ENCODE measurements around the gene NAT14. TPM values are rescaled to one million over a fixed set of nuclear protein-coding genes. Genes with fewer than 3 reads are reported as not detected.
A peak's percentile ranks its signal among the peaks of the same experiment; 100 is the strongest.

The NAT14 gene
- total RNA-seq, 1 donor from 2014 or later = 2.9 TPM

GRCh38 chr19:55451965-55452748, 32.8 kb upstream of the NAT14 start:
- DNase-seq = no peak
- intact Hi-C loops (cut with DNase I) = no loop called here
- ATAC-seq (ENCODE audit: poor library complexity) = no peak

GRCh38 chr19:55452749-55453346, 32.1 kb upstream of the NAT14 start:
- DNase-seq (peak; percentile 75), ATAC-seq (ENCODE audit: poor library complexity) (peak; percentile 80)
- intact Hi-C loops (cut with DNase I) = no loop called here

- ATAC-seq (ENCODE audit: poor library complexity) = no peak
- intact Hi-C loops (cut with DNase I) = no loop called here
- no peak for DNase-seq
Measured at GRCh38 chr19:55453511-55454260, 31.3 kb upstream of the NAT14 start.

GRCh38 chr19:55454787-55455243, 30.2 kb upstream of the NAT14 start:
- ATAC-seq (ENCODE audit: poor library complexity) (no peak), DNase-seq (no peak)
- intact Hi-C loops (cut with DNase I) = no loop called here

- DNase-seq = no peak
- intact Hi-C loops (cut with DNase I) = no loop called here
- no peak for ATAC-seq (ENCODE audit: poor library complexity)
Measured at GRCh38 chr19:55455576-55456235, 29.3 kb upstream of the NAT14 start.

GRCh38 chr19:55456347-55456746, 28.6 kb upstream of the NAT14 start:
- intact Hi-C loops (cut with DNase I) = no loop called here
- no peak for DNase-seq
- ATAC-seq (ENCODE audit: poor library complexity) = no peak

- intact Hi-C loops (cut with DNase I) = no loop called here
- DNase-seq (no peak), ATAC-seq (ENCODE audit: poor library complexity) (no peak)
Measured at GRCh38 chr19:55457683-55458457, 27.1 kb upstream of the NAT14 start.

- intact Hi-C loops (cut with DNase I) = no loop called here
- DNase-seq = no peak
- no peak for ATAC-seq (ENCODE audit: poor library complexity)
Measured at GRCh38 chr19:55459551-55459949, 25.4 kb upstream of the NAT14 start.

- no peak for DNase-seq
- intact Hi-C loops (cut with DNase I) = no loop called here
- no peak for ATAC-seq (ENCODE audit: poor library complexity)
Measured at GRCh38 chr19:55459950-55460657, 24.9 kb upstream of the NAT14 start.

GRCh38 chr19:55460670-55461258, 24.2 kb upstream of the NAT14 start:
- intact Hi-C loops (cut with DNase I) = no loop called here
- peak; percentile 88 for DNase-seq
- ATAC-seq (ENCODE audit: poor library complexity) = peak; percentile 73

GRCh38 chr19:55461259-55461973, 23.6 kb upstream of the NAT14 start, which contains the start of gene ISOC2:
ISOC2 (minus strand) TSS chr19:55461642; CDS start chr19:55456486, 5,156 bp downstream.
- ATAC-seq (ENCODE audit: poor library complexity) = peak; percentile 96
- intact Hi-C loops (cut with DNase I) = no loop called here
- DNase-seq = peak; percentile 100

- intact Hi-C loops (cut with DNase I) = no loop called here
- DNase-seq (no peak), ATAC-seq (ENCODE audit: poor library complexity) (no peak)
Measured at GRCh38 chr19:55461974-55462626, 22.9 kb upstream of the NAT14 start.

GRCh38 chr19:55462722-55463121, 22.3 kb upstream of the NAT14 start:
- DNase-seq (no peak), ATAC-seq (ENCODE audit: poor library complexity) (no peak)
- intact Hi-C loops (cut with DNase I) = no loop called here

- intact Hi-C loops (cut with DNase I) = no loop called here
- ATAC-seq (ENCODE audit: poor library complexity) (no peak), DNase-seq (no peak)
Measured at GRCh38 chr19:55463583-55464031, 21.4 kb upstream of the NAT14 start.

GRCh38 chr19:55464039-55464661, 20.8 kb upstream of the NAT14 start:
- intact Hi-C loops (cut with DNase I) = no loop called here
- DNase-seq (no peak), ATAC-seq (ENCODE audit: poor library complexity) (no peak)

- intact Hi-C loops (cut with DNase I) = loop anchor here (5.0 kb wide), 2 partner anchors 38 to 168 kb away; no protein-coding TSS in a partner anchor
- no peak for ATAC-seq (ENCODE audit: poor library complexity)
- no peak for DNase-seq
Measured at GRCh38 chr19:55464662-55465054, 20.3 kb upstream of the NAT14 start, which contains the start of gene C19orf85. C19orf85 (minus strand) TSS chr19:55464751; CDS start chr19:55464554, 197 bp downstream.
